HEK293 (cell line): ENCODE data around the gene CCL18.

ENCODE experiments used
- CTCF ChIA-PET: fragments of 350-600 bp; formaldehyde crosslinking; extraction: SDS; loops from one replicate; lab custom pipeline; 2021; ENCODE audit warnings: antibody characterized with exemption; lab: Yijun Ruan, JAX
- POLR2A ChIA-PET: fragments of 300-600 bp; formaldehyde crosslinking; extraction: SDS; loops from one replicate; lab custom pipeline; 2020; ENCODE audit warnings: antibody characterized with exemption, inconsistent platforms; lab: Yijun Ruan, JAX
- H3K27ac ChIP-seq: fragments of 200-500 bp; sonication (Bioruptor generic); 2 replicates; pipeline ENCODE4 v1.5.1; 2014; ENCODE audit warnings: low read depth, low read length, control low read depth, inconsistent platforms; ENCODE audit errors: extremely low read depth
- H3K36me3 ChIP-seq, 2 experiments: fragments of 200-500 bp in 1 of 2; sonication (Bioruptor generic) in 1 of 2; 1 replicate in 1 of 2; 2 replicates in 1 of 2; pipeline ENCODE4 v1.5.1; 2014 to 2017; ENCODE audit warnings: inconsistent platforms in 2 of 2, low read length in 2 of 2; ENCODE audit not compliant: control insufficient read depth in 2 of 2, insufficient read depth in 1 of 2
- H3K4me1 ChIP-seq: fragments of 200-500 bp; sonication (Bioruptor generic); 2 replicates; pipeline ENCODE4 v1.5.1; 2014; ENCODE audit warnings: mild to moderate bottlenecking, low read length, inconsistent platforms; ENCODE audit not compliant: control insufficient read depth, insufficient read depth
- H3K4me3 ChIP-seq: 2 replicates; pipeline ENCODE4 v1.5.1; 2011; ENCODE audit warnings: low read depth, mild to moderate bottlenecking, control low read depth, low read length, moderate library complexity
- H3K9me3 ChIP-seq: fragments of 200-500 bp; sonication (Bioruptor generic); 2 replicates; pipeline ENCODE4 v1.5.1; 2014; ENCODE audit warnings: low read depth, low read length, inconsistent platforms; ENCODE audit not compliant: control insufficient read depth, insufficient read depth
- HOXA7 ChIP-seq: sonication (generic); formaldehyde crosslinking; IDR thresholded peaks from 2 replicates; pipeline ENCODE4 v1.8.1; 2022; ENCODE audit warnings: missing genetic modification reagents, borderline replicate concordance
- PRDM2 ChIP-seq: fragments of 450-650 bp; formaldehyde crosslinking; IDR thresholded peaks from 2 replicates; pipeline ENCODE4 v1.5.1; 2016; ENCODE audit warnings: missing biosample characterization, missing genetic modification characterization, borderline replicate concordance
- PRDM6 ChIP-seq: fragments of 450-650 bp; formaldehyde crosslinking; IDR thresholded peaks from 2 replicates; pipeline ENCODE4 v1.5.1; 2017; ENCODE audit warnings: missing biosample characterization, missing genetic modification characterization
- SCRT2 ChIP-seq: fragments of 450-650 bp; formaldehyde crosslinking; IDR thresholded peaks from 2 replicates; pipeline ENCODE4 v1.5.1; 2016; ENCODE audit warnings: missing biosample characterization, missing genetic modification characterization
- TCF7L2 ChIP-seq: IDR thresholded peaks from 2 replicates; pipeline ENCODE4 v1.6.1; 2011; ENCODE audit warnings: low read depth, mild to moderate bottlenecking, inconsistent platforms, low read length, moderate library complexity, borderline replicate concordance
- TRIM28 ChIP-seq: IDR thresholded peaks from 2 replicates; pipeline ENCODE4 v1.6.1; 2011; ENCODE audit warnings: low read length, control low read depth, borderline replicate concordance
- ZBTB21 ChIP-seq: fragments of 450-650 bp; formaldehyde crosslinking; IDR thresholded peaks from 2 replicates; pipeline ENCODE4 v1.5.1; 2017; ENCODE audit warnings: missing biosample characterization, missing genetic modification characterization
- ZBTB26 ChIP-seq: fragments of 450-650 bp; formaldehyde crosslinking; optimal IDR thresholded peaks from 2 replicates; pipeline ENCODE3; 2016; ENCODE audit warnings: missing biosample characterization, mild to moderate bottlenecking, missing genetic modification characterization
- ZFP3 ChIP-seq: fragments of 450-650 bp; formaldehyde crosslinking; IDR thresholded peaks from 2 replicates; pipeline ENCODE4 v1.5.1; 2016; ENCODE audit warnings: low read depth, missing biosample characterization, missing genetic modification characterization
- ZNF2 ChIP-seq: fragments of 450-650 bp; formaldehyde crosslinking; IDR thresholded peaks from 2 replicates; pipeline ENCODE4 v1.5.1; 2016; ENCODE audit warnings: missing biosample characterization, missing genetic modification characterization
- ZNF292 ChIP-seq: fragments of 450-650 bp; formaldehyde crosslinking; IDR thresholded peaks from 2 replicates; pipeline ENCODE4 v1.5.1; 2016; ENCODE audit warnings: low read depth, missing biosample characterization, missing genetic modification characterization, borderline replicate concordance
- ZNF391 ChIP-seq: fragments of 450-650 bp; formaldehyde crosslinking; IDR thresholded peaks from 2 replicates; pipeline ENCODE4 v1.5.1; 2016; ENCODE audit warnings: low read depth, missing biosample characterization, missing genetic modification characterization, borderline replicate concordance
- ZNF433 ChIP-seq: fragments of 450-650 bp; formaldehyde crosslinking; IDR thresholded peaks from 2 replicates; pipeline ENCODE4 v1.5.1; 2016; ENCODE audit warnings: missing biosample characterization, missing genetic modification characterization, low read depth
- ZNF548 ChIP-seq: fragments of 450-650 bp; formaldehyde crosslinking; IDR thresholded peaks from 2 replicates; pipeline ENCODE4 v1.5.1; 2016; ENCODE audit warnings: missing biosample characterization, missing genetic modification characterization
- ZNF558 ChIP-seq: fragments of 450-650 bp; formaldehyde crosslinking; IDR thresholded peaks from 2 replicates; pipeline ENCODE4 v1.5.1; 2016; ENCODE audit warnings: missing biosample characterization, missing genetic modification characterization
- ZNF560 ChIP-seq: fragments of 450-650 bp; formaldehyde crosslinking; IDR thresholded peaks from 2 replicates; pipeline ENCODE4 v1.5.1; 2017; ENCODE audit warnings: missing biosample characterization, missing genetic modification characterization, borderline replicate concordance
- ZNF639 ChIP-seq: fragments of 450-650 bp; formaldehyde crosslinking; IDR thresholded peaks from 2 replicates; pipeline ENCODE4 v1.5.1; 2016; ENCODE audit warnings: missing biosample characterization, missing genetic modification characterization
- ZNF701 ChIP-seq: fragments of 450-650 bp; formaldehyde crosslinking; IDR thresholded peaks from 2 replicates; pipeline ENCODE4 v1.5.1; 2016; ENCODE audit warnings: missing biosample characterization, missing genetic modification characterization
- ZNF707 ChIP-seq: fragments of 450-650 bp; formaldehyde crosslinking; IDR thresholded peaks from 2 replicates; pipeline ENCODE4 v1.5.1; 2016; ENCODE audit warnings: missing biosample characterization, missing genetic modification characterization
- ZNF747 ChIP-seq: fragments of 450-650 bp; formaldehyde crosslinking; IDR thresholded peaks from 2 replicates; pipeline ENCODE4 v1.5.1; 2016; ENCODE audit warnings: missing biosample characterization, missing genetic modification characterization
- ZNF785 ChIP-seq: fragments of 450-650 bp; formaldehyde crosslinking; IDR thresholded peaks from 2 replicates; pipeline ENCODE4 v1.5.1; 2016; ENCODE audit warnings: missing biosample characterization, missing genetic modification characterization
- ZNF791 ChIP-seq: fragments of 450-650 bp; formaldehyde crosslinking; IDR thresholded peaks from 2 replicates; pipeline ENCODE4 v1.5.1; 2016; ENCODE audit warnings: missing biosample characterization, missing genetic modification characterization
- ZSCAN16 ChIP-seq: fragments of 450-650 bp; formaldehyde crosslinking; IDR thresholded peaks from 2 replicates; pipeline ENCODE4 v1.5.1; 2016; ENCODE audit warnings: missing biosample characterization, missing genetic modification characterization
- TF ChIP-seq, protein P1 (sequence below): fragments of 450-650 bp; formaldehyde crosslinking; IDR thresholded peaks from 2 replicates; pipeline ENCODE4 v1.5.1; 2017; ENCODE audit warnings: missing biosample characterization, missing genetic modification characterization

CCL18 gene

GRCh38 chr17:36027761-36028160 lies 36.3 kb upstream of the CCL18 start (continued):
- TF ChIP-seq ZBTB26 (tag by site-specific recombination) (no peak), TCF7L2 (no peak), ZNF292 (tag by site-specific recombination) (no peak), ZSCAN16 (tag by site-specific recombination) (no peak), ZFP3 (no peak), TRIM28 (no peak), ZNF747 (tag by site-specific recombination) (no peak), ZNF639 (tag by site-specific recombination) (no peak), SCRT2 (tag by site-specific recombination) (no peak), ZNF701 (tag by site-specific recombination) (no peak)

DNA sequence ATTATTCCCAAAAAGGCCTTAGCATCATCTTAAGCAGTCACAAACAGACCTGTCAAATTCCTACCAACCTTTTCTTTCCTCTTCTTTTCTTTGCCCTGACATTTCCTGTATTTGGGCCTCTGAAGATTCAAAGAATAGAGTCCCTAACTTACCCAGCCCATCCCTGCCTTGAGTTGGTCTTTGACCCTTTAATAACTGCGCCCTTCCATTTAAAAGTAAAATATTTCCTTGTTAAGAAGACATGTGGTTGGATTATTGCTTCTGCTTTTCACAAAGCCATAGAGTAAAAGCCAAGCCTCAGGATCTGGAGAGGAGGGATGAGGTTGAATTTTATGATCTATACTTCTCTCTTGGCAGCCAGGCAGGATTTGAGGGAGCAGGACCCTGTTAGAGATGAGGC lies 33.1 kb upstream of the CCL18 start:
- CTCF ChIA-PET, result interaction anchor here (0.5 kb wide), 1 partner anchor 63 kb away, joined by 3 read pairs; no protein-coding TSS in a partner anchor
- POLR2A ChIA-PET, result no interaction called here
- TF ChIP-seq SCRT2 (tag by site-specific recombination) (no peak), ZFP3 (no peak), ZNF548 (tag by site-specific recombination) (no peak), ZNF785 (tag by site-specific recombination) (no peak), ZNF747 (tag by site-specific recombination) (no peak), ZBTB21 (tag by site-specific recombination) (no peak), PRDM6 (tag by site-specific recombination) (no peak), HOXA7 (no peak), ZNF707 (tag by site-specific recombination) (no peak), ZNF433 (no peak), PRDM2 (tag by site-specific recombination) (no peak), ZNF2 (tag by site-specific recombination) (no peak), ZNF391 (no peak), ZNF791 (tag by site-specific recombination) (no peak), ZNF558 (no peak), ZNF560 (no peak)
- TF ChIP-seq, protein P1, sequence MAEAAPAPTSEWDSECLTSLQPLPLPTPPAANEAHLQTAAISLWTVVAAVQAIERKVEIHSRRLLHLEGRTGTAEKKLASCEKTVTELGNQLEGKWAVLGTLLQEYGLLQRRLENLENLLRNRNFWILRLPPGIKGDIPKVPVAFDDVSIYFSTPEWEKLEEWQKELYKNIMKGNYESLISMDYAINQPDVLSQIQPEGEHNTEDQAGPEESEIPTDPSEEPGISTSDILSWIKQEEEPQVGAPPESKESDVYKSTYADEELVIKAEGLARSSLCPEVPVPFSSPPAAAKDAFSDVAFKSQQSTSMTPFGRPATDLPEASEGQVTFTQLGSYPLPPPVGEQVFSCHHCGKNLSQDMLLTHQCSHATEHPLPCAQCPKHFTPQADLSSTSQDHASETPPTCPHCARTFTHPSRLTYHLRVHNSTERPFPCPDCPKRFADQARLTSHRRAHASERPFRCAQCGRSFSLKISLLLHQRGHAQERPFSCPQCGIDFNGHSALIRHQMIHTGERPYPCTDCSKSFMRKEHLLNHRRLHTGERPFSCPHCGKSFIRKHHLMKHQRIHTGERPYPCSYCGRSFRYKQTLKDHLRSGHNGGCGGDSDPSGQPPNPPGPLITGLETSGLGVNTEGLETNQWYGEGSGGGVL (tag by site-specific recombination), result no peak

More for the DNA sequence above, 33.1 kb upstream of the CCL18 start:
- H3K27ac ChIP-seq, result no peak overlapping the region
- H3K9me3 ChIP-seq, result no peaks in the 10 kb centered on the region
- H3K4me1 ChIP-seq, result no peaks in the 10 kb centered on the region
- H3K36me3 ChIP-seq, result no peaks in the 10 kb centered on the region
- H3K4me3 ChIP-seq, result no peak overlapping the region
